ENCODE results near the gene PARD3B. TPM values are rescaled to one million over a fixed set of nuclear protein-coding genes. Genes with fewer than 3 reads are reported as not detected.

PARD3B gene
- total and polyA plus RNA-seq, 2 experiments from 2014 or later = 3.5 to 4.4 TPM

DNA sequence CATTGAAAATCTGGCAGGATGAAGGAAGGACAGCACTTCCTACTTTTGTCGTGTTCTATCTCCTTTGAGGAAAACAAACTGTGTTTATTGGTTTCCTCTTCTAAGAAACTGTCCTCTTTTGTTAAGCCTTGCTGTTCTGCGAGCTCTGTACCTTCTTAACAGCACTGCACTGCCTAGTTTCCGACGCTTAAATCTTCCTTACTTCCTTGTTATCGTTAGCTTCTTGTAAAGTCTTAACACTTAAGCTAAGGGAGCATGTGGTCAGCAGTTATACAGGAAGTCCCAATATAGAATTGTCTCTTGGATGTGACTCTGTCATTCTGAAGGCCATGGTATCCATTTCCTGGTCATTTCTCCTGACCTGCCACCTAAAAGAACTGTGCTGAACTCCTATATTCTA is 584.3 kb downstream of the PARD3B start:
- no peak overlapping the region for H3K27ac Mint-ChIP-seq
- H4K20me1 ChIP-seq (replicated peaks; ENCODE audit: insufficient read depth) = no peaks in the 10 kb centered on the region
- no peaks in the 10 kb centered on the region for H3K79me2 ChIP-seq (replicated peaks; ENCODE audit: insufficient read depth)

DNA sequence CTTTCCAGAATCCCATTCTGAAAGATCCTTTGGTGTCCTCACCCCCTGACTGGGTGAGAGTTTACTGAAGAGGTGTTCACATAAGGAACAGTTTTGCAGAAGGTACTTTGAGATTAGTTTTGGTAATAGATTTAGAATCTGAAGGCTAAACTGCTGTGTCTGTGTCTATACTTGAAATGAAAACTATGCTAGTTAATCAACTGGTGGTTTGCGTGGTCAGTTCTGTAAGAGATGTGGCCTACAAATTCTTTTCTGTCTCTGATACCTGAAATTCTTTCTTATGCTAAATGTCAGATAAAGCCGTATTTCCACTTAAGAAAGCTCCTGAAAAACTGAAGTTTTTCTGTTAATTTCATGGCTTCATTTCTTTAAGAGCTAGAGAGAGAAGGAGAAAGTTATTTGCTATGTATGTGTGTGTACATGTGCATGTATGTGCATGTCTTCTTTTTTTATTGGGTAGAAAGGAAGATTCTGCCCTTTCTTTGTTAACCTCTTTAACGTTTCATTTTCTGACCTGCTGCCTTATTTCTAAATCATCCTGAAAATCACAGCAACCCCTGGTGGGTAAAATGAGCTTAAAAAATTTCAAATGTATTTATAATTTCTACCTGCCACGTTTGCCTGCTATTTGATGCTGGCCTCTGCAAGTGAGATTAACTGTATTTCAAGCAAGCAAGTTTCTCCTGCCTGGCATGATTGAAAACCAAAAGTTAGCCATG is 585.0 kb downstream of the PARD3B start:
- no peak for TF ChIP-seq ZNF331 (CRISPR knock-in tag; IDR thresholded peaks at IDR 0.05; ENCODE audit: low read depth)
- TF ChIP-seq NANOG (IDR thresholded peaks at IDR 0.05; ENCODE audit: borderline replicate concordance) = no peak
- TF ChIP-seq, protein P1, sequence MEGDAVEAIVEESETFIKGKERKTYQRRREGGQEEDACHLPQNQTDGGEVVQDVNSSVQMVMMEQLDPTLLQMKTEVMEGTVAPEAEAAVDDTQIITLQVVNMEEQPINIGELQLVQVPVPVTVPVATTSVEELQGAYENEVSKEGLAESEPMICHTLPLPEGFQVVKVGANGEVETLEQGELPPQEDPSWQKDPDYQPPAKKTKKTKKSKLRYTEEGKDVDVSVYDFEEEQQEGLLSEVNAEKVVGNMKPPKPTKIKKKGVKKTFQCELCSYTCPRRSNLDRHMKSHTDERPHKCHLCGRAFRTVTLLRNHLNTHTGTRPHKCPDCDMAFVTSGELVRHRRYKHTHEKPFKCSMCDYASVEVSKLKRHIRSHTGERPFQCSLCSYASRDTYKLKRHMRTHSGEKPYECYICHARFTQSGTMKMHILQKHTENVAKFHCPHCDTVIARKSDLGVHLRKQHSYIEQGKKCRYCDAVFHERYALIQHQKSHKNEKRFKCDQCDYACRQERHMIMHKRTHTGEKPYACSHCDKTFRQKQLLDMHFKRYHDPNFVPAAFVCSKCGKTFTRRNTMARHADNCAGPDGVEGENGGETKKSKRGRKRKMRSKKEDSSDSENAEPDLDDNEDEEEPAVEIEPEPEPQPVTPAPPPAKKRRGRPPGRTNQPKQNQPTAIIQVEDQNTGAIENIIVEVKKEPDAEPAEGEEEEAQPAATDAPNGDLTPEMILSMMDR (conservative IDR thresholded peaks at IDR 0.05; ENCODE audit: low read depth in 2 of 2) = no peak
- TF ChIP-seq ZNF462 (CRISPR knock-in tag; IDR thresholded peaks at IDR 0.05) = no peak
- TF ChIP-seq STAT1 (IDR thresholded peaks at IDR 0.05; ENCODE audit: unreplicated experiment) = no peak
- TF ChIP-seq JUNB (IDR thresholded peaks at IDR 0.05; ENCODE audit: unreplicated experiment) = no peak
- TF ChIP-seq EZH2 (IDR thresholded peaks at IDR 0.05; ENCODE audit: low read depth, unreplicated experiment) = no peak
- no peak for TF ChIP-seq ZNF114 (CRISPR knock-in tag; IDR thresholded peaks at IDR 0.05)
- TF ChIP-seq POLR2AphosphoS5 (IDR thresholded peaks at IDR 0.05; ENCODE audit: low read depth) = no peak
- TF ChIP-seq EZH2phosphoT487 (IDR thresholded peaks at IDR 0.05; ENCODE audit: unreplicated experiment) = no peak
- no peak for TF ChIP-seq ETS1 (IDR thresholded peaks at IDR 0.05)
- Mint-ChIP-seq H3K27me3 (ENCODE audit: insufficient read depth, low read depth, poor library complexity) (peaks cover 2% of the 10 kb centered on the region), H3K9me3 (no peaks in the 10 kb centered on the region), H3K27ac (no peak overlapping the region), H3K36me3 (ENCODE audit: low read depth) (no peaks in the 10 kb centered on the region), H3K4me3 (no peak overlapping the region), H3K4me1 (peaks cover 15% of the 10 kb centered on the region)
- Histone ChIP-seq H4K20me1 (replicated peaks; ENCODE audit: insufficient read depth) (no peaks in the 10 kb centered on the region), H3K4me1 (ENCODE audit: insufficient read depth) (peaks cover 19% of the 10 kb centered on the region), H3K4me2 (peak overlapping the region; percentile 30; the same call in 1 of the 2 replicates), H3K4me3 (no peak overlapping the region), H3K27me3 (ENCODE audit: insufficient read depth) (no peaks in the 10 kb centered on the region), H2AFZ (no peak overlapping the region), H3K79me2 (replicated peaks; ENCODE audit: insufficient read depth) (no peaks in the 10 kb centered on the region), H3F3A (replicated peaks; ENCODE audit: low read depth) (no peaks in the 10 kb centered on the region), H3K9me2 (ENCODE audit: insufficient read depth) (no peaks in the 10 kb centered on the region), H3K27ac (ENCODE audit: low read depth) (no peak overlapping the region), H3K36me3 (ENCODE audit: insufficient read depth) (no peaks in the 10 kb centered on the region)
- ATAC-seq = no peak
- DNase-seq (ENCODE audit: low spot score) = no peak

More for the DNA sequence above, 584.3 kb downstream of the PARD3B start:
- H3K27ac ChIP-seq (ENCODE audit: low read depth) = no peak overlapping the region
- H3K4me3 ChIP-seq = no peak overlapping the region
- Mint-ChIP-seq H3K36me3 (ENCODE audit: low read depth) (no peaks in the 10 kb centered on the region), H3K9me3 (no peaks in the 10 kb centered on the region), H3K4me3 (no peak overlapping the region), H3K4me1 (peaks cover 15% of the 10 kb centered on the region), H3K27me3 (ENCODE audit: insufficient read depth, low read depth, poor library complexity) (peaks cover 2% of the 10 kb centered on the region)
- H3F3A ChIP-seq (replicated peaks; ENCODE audit: low read depth) = no peaks in the 10 kb centered on the region
- no peak overlapping the region for H3K4me2 ChIP-seq
- H3K9me2 ChIP-seq (ENCODE audit: insufficient read depth) = no peaks in the 10 kb centered on the region
- 0 out of 2 replicates have a peak overlapping the region, but pooled peaks have one; percentile 6 for H2AFZ ChIP-seq
- H3K27me3 ChIP-seq (ENCODE audit: insufficient read depth) = no peaks in the 10 kb centered on the region
- peaks cover 19% of the 10 kb centered on the region for H3K4me1 ChIP-seq (ENCODE audit: insufficient read depth)
- no peak for DNase-seq (ENCODE audit: low spot score)
- no peaks in the 10 kb centered on the region for H3K36me3 ChIP-seq (ENCODE audit: insufficient read depth)
- TF ChIP-seq JUNB (IDR thresholded peaks at IDR 0.05; ENCODE audit: unreplicated experiment) = no peak
- no peak for TF ChIP-seq CREB1 (CRISPR knock-in tag; IDR thresholded peaks at IDR 0.05; ENCODE audit: low read depth)
- no peak for TF ChIP-seq ZNF331 (CRISPR knock-in tag; IDR thresholded peaks at IDR 0.05; ENCODE audit: low read depth)
- no peak for TF ChIP-seq EZH2phosphoT487 (IDR thresholded peaks at IDR 0.05; ENCODE audit: unreplicated experiment)
- no peak for TF ChIP-seq EZH2 (IDR thresholded peaks at IDR 0.05; ENCODE audit: low read depth, unreplicated experiment)
- ATAC-seq = no peak
